ENCODE measurements around the gene RBM19. TPM values are rescaled to one million over a fixed set of nuclear protein-coding genes. Genes with fewer than 3 reads are reported as not detected.

Gene RBM19
- total and polyA plus RNA-seq, 11 donors = 12.7 to 27.1 (median 17.4) TPM

GRCh38 chr12:113793250-113793649 lies 172.9 kb downstream of the RBM19 start:
- intact Hi-C loops (cut with DNase I) = no loop called here
- Histone ChIP-seq H3K4me1 (no peaks in the 10 kb centered on the region), H3K27ac (no peak overlapping the region), H3K9me3 (peaks cover 0 to 4% (median 0%) of the 10 kb centered on the region in 12 donors), H3K27me3 (no peaks in the 10 kb centered on the region), H3K4me3 (no peak overlapping the region), H3K36me3 (no peaks in the 10 kb centered on the region)
- WGBS, 4 donors = 46 to 53% (median 49%) methylated on average over 9 of the region's 9 CpGs
- DNase-seq = no peak
- no peak for ATAC-seq
- TF ChIP-seq POLR2A (IDR thresholded peaks at IDR 0.05) (no peak), CTCF (IDR thresholded peaks at IDR 0.05) (no peak)

- ATAC-seq (no peak), DNase-seq (no peak)
- no peak overlapping the region for H3K4me3 ChIP-seq
- no peaks in the 10 kb centered on the region for H3K4me1 ChIP-seq
- no peaks in the 10 kb centered on the region for H3K27me3 ChIP-seq
- TF ChIP-seq CTCF (IDR thresholded peaks at IDR 0.05) (no peak), POLR2A (IDR thresholded peaks at IDR 0.05) (no peak)
- no peaks in the 10 kb centered on the region for H3K36me3 ChIP-seq
- H3K27ac ChIP-seq = no peak overlapping the region
- peaks cover 0 to 7% (median 0%) of the 10 kb centered on the region in 12 donors for H3K9me3 ChIP-seq
- intact Hi-C loops (cut with DNase I) = no loop called here
- WGBS, 4 donors = 67 to 76% (median 73%) methylated on average over 6 of the region's 6 CpGs
Observed at GRCh38 chr12:113792450-113792849, 173.7 kb downstream of the RBM19 start.

- Histone ChIP-seq H3K27me3 (peaks cover 0 to 39% (median 6%) of the 10 kb centered on the region in 9 donors), H3K36me3 (no peaks in the 10 kb centered on the region), H3K4me3 (no peak overlapping the region), H3K4me1 (no peaks in the 10 kb centered on the region), H3K27ac (no peak overlapping the region), H3K9me3 (peaks cover 0 to 7% (median 0%) of the 10 kb centered on the region in 12 donors)
- 58 to 67% (median 62%) methylated on average over 5 of the region's 5 CpGs for WGBS, 4 donors
- DNase-seq (no peak), ATAC-seq (no peak)
- TF ChIP-seq POLR2A (IDR thresholded peaks at IDR 0.05) (no peak), CTCF (IDR thresholded peaks at IDR 0.05) (no peak)
- intact Hi-C loops (cut with DNase I) = no loop called here
Observed at GRCh38 chr12:113788020-113788856, 177.9 kb downstream of the RBM19 start.

GRCh38 chr12:113786107-113786506 lies 180.0 kb downstream of the RBM19 start:
- no peaks in the 10 kb centered on the region for H3K36me3 ChIP-seq
- intact Hi-C loops (cut with DNase I) = no loop called here
- no peak for ATAC-seq
- H3K27me3 ChIP-seq = peaks cover 0 to 57% (median 14%) of the 10 kb centered on the region in 9 donors
- DNase-seq = no peak
- no peak overlapping the region for H3K4me3 ChIP-seq
- no peaks in the 10 kb centered on the region for H3K4me1 ChIP-seq
- TF ChIP-seq POLR2A (IDR thresholded peaks at IDR 0.05) (no peak), CTCF (IDR thresholded peaks at IDR 0.05) (no peak)
- H3K27ac ChIP-seq = no peak overlapping the region
- 72 to 86% (median 83%) methylated on average over 2 of the region's 2 CpGs for WGBS, 4 donors
- peaks cover 0 to 7% (median 0%) of the 10 kb centered on the region in 12 donors for H3K9me3 ChIP-seq

All from heart left ventricle (tissue), 16 donors.